Neutrophil (primary cell): ENCODE data around the gene CGN.

Experiments used
- H3K27ac ChIP-seq: fragments of 200-600 bp; sonication (generic); 2 replicates; pipeline ENCODE4 v1.5.1; 2016; ENCODE audit warnings: mild to moderate bottlenecking, moderate library complexity
- H3K27me3 ChIP-seq: fragments of 200-600 bp; sonication (generic); 2 replicates; pipeline ENCODE4 v1.6.0; 2016; ENCODE audit warnings: mild to moderate bottlenecking
- H3K36me3 ChIP-seq: fragments of 200-600 bp; sonication (generic); 2 replicates; pipeline ENCODE4 v1.5.1; 2017
- H3K4me1 ChIP-seq, 2 experiments: fragments of 200-600 bp in 1 of 2; sonication (generic) in 1 of 2; 1 replicate in 1 of 2; 2 replicates in 1 of 2; pipeline versions ENCODE4 v1.5.1 to v1.6.1; 2013 to 2016; ENCODE audit warnings: low read depth in 1 of 2, low read length in 1 of 2, mild to moderate bottlenecking in 1 of 2, moderate library complexity in 1 of 2; ENCODE audit not compliant: control insufficient read depth in 1 of 2, insufficient read depth in 1 of 2
- H3K4me3 ChIP-seq, 2 experiments: fragments of 200-600 bp in 1 of 2; sonication (generic) in 1 of 2; 1 replicate in 1 of 2; 2 replicates in 1 of 2; pipeline ENCODE4 v1.5.1; 2013 to 2016; ENCODE audit warnings: low read depth in 1 of 2, low read length in 1 of 2, mild to moderate bottlenecking in 1 of 2, moderate library complexity in 1 of 2
- H3K9me3 ChIP-seq: fragments of 200-600 bp; sonication (generic); 2 replicates; pipeline ENCODE4 v1.5.1; 2016
- TF ChIP-seq, protein P1 (sequence below): fragments of 200-600 bp; sonication (generic); IDR thresholded peaks from 2 replicates; pipeline ENCODE4 v1.5.1; 2016; ENCODE audit warnings: antibody characterized with exemption

Gene CGN

DNA sequence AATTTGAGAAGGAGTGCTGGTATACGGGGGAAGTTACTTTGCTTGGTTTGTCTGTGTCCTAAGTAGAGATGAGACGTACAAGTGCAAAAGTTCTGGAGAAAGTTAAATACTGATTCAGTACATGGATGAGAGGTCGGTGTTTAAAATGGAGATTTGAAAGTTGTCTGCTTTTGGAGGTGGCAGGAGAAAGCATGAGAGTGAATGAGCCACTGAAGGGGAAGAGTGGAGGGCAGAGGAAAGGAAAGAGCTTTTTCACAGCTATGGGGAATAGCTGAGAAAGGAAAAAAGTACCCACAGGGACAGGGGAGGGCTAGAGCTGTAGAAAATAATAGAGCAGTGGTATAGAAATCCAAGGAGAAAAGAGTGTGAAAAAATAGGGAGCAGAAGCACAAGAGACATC lies 18.1 kb upstream of the CGN start:
- no peaks in the 10 kb centered on the region for H3K27me3 ChIP-seq
- no peak overlapping the region for H3K4me3 ChIP-seq
- H3K27ac ChIP-seq, result no peak overlapping the region
- H3K4me1 ChIP-seq, result no peaks in the 10 kb centered on the region
- H3K9me3 ChIP-seq, result no peaks in the 10 kb centered on the region
- no peaks in the 10 kb centered on the region for H3K36me3 ChIP-seq
- TF ChIP-seq, protein P1, sequence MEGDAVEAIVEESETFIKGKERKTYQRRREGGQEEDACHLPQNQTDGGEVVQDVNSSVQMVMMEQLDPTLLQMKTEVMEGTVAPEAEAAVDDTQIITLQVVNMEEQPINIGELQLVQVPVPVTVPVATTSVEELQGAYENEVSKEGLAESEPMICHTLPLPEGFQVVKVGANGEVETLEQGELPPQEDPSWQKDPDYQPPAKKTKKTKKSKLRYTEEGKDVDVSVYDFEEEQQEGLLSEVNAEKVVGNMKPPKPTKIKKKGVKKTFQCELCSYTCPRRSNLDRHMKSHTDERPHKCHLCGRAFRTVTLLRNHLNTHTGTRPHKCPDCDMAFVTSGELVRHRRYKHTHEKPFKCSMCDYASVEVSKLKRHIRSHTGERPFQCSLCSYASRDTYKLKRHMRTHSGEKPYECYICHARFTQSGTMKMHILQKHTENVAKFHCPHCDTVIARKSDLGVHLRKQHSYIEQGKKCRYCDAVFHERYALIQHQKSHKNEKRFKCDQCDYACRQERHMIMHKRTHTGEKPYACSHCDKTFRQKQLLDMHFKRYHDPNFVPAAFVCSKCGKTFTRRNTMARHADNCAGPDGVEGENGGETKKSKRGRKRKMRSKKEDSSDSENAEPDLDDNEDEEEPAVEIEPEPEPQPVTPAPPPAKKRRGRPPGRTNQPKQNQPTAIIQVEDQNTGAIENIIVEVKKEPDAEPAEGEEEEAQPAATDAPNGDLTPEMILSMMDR, result no peak

DNA sequence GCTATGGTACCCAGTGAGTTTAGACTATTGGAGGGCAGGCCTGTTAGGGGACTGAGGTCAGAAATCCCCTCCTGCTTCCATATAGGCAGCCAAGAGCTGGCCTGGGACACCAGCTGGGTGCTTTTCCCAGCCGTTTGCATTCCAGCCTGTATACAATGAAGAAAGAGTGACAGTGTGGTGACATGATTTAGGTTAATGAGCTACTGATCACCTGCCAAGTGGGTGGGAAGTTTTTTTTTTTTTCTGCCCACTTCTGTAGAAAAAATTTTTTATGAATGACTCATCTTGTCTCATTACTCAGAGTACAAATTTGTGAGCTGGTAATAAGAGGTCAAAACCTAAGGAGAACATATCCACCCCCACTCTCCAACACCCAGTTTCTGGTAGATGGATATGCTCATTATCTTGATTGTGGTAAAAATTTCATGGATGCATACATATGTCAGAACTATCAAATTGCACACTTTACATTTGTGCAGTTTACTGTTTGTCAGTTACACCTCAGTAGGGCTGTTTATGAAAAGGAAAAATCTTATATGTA lies 16.4 kb upstream of the CGN start:
- peaks cover 6% of the 10 kb centered on the region for H3K27me3 ChIP-seq
- H3K36me3 ChIP-seq, result no peaks in the 10 kb centered on the region
- H3K9me3 ChIP-seq, result no peaks in the 10 kb centered on the region
- no peaks in the 10 kb centered on the region for H3K4me1 ChIP-seq
- H3K27ac ChIP-seq, result no peak overlapping the region
- TF ChIP-seq, protein P1, result no peak
- no peak overlapping the region for H3K4me3 ChIP-seq

DNA sequence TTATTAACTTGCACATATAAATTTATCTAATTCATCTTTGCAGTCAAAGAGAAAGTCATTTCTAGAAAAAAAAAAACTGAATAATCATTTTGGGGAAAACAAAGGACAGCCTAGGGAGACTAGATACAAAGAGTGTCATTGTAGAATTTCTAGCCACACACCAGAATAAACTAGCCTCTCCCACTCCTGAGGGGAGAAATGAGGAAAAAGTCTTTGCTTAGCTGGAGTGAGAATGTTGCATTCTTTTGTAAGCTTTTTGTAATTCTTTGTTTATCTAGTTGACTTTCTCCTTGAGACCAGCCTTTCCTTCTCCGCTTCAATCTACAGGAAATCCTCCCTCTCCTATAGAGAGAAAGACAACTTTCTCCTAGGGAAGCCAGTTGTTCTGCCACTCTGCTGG lies 15.9 kb upstream of the CGN start:
- Histone ChIP-seq H3K27ac (no peak overlapping the region), H3K36me3 (no peaks in the 10 kb centered on the region), H3K9me3 (no peaks in the 10 kb centered on the region), H3K27me3 (peaks cover 11% of the 10 kb centered on the region), H3K4me1 (no peaks in the 10 kb centered on the region), H3K4me3 (no peak overlapping the region)
- TF ChIP-seq, protein P1, result no peak

DNA sequence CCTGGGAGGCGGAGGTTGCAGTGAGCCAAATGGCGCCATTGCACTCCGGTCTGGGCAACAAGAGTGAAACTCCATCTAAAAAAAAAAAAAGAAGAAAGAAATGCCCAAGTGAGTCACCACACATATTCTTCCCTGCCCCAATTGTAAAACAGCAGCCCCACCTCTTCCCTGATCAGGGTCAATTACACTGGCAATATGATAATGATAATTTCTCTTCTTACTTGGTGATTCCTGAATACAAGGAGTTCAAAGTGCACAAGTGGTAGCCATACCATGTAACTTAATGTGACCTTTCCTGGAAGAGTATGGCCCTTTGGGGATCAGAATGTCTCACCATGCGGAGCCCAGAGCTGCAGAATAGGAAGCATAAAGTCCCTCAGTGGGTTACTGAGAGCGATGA lies 11.8 kb upstream of the CGN start:
- Histone ChIP-seq H3K27ac (no peak overlapping the region), H3K4me1 (no peaks in the 10 kb centered on the region), H3K9me3 (no peaks in the 10 kb centered on the region), H3K4me3 (no peak overlapping the region), H3K36me3 (no peaks in the 10 kb centered on the region), H3K27me3 (peaks cover 23% of the 10 kb centered on the region)
- TF ChIP-seq, protein P1, result no peak

DNA sequence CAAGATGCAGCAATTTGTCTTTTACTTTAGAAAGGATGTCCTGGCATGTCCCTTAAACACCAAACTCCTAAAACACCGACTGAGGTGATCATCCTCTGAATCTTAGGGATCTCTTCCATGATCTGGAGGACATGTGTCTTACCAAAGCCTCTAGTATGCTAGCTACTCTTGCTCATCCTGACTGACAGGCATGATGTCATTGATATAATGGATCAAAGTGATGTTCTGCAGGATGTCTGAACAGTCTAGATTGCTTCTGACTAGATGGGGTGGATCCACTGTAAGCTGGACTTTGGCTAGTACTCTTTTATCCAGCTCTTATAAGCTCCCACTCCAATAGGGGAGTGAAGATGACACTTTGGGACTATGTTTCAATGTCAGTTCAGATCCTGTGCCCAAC lies 11.3 kb upstream of the CGN start:
- Histone ChIP-seq H3K4me3 (no peak overlapping the region), H3K9me3 (no peaks in the 10 kb centered on the region)

More for the DNA sequence above, 11.3 kb upstream of the CGN start:
- Histone ChIP-seq H3K36me3 (no peaks in the 10 kb centered on the region), H3K27ac (no peak overlapping the region), H3K4me1 (no peaks in the 10 kb centered on the region), H3K27me3 (peaks cover 28% of the 10 kb centered on the region)
- TF ChIP-seq, protein P1, result no peak
